GM12874 (cell line): ENCODE measurements around the gene TUBGCP6.

ENCODE experiments used
- CTCF ChIP-seq: IDR thresholded peaks from 2 replicates; pipeline ENCODE4 v1.5.1; 2011; ENCODE audit warnings: low read depth, mild to moderate bottlenecking, control low read depth, low read length, moderate library complexity; ENCODE audit not compliant: insufficient read depth

TUBGCP6 gene

GRCh38 chr22:50199251-50199721 is 45.5 kb downstream of the TUBGCP6 start:
- TF ChIP-seq CTCF, result no peak

- no peak for TF ChIP-seq CTCF
Measured at GRCh38 chr22:50198624-50199017, 46.2 kb downstream of the TUBGCP6 start.

GRCh38 chr22:50197856-50198623 is 46.8 kb downstream of the TUBGCP6 start:
- TF ChIP-seq CTCF, result no peak

- no peak for TF ChIP-seq CTCF
Measured at GRCh38 chr22:50197000-50197800, 47.6 kb downstream of the TUBGCP6 start.

- no peak for TF ChIP-seq CTCF
Measured at GRCh38 chr22:50196256-50196655, 48.6 kb downstream of the TUBGCP6 start.

- TF ChIP-seq CTCF, result no peak
Measured at GRCh38 chr22:50194037-50194805, 50.6 kb downstream of the TUBGCP6 start.

- TF ChIP-seq CTCF, result no peak
Measured at GRCh38 chr22:50193621-50194020, 51.2 kb downstream of the TUBGCP6 start.
